Breast epithelium (tissue), 3 donors: ENCODE results near the gene SP2.

ENCODE experiments used
- POLR2A ChIP-seq: fragments of 450-650 bp; IDR thresholded peaks from one replicate; pipeline ENCODE4 v1.6.1; 2016; ENCODE audit warnings: antibody characterized with exemption, mild to moderate bottlenecking, moderate library complexity
- POLR2AphosphoS5 ChIP-seq, 3 donors: sonication (generic); formaldehyde crosslinking; IDR thresholded peaks; one replicate each; pipeline ENCODE4 v1.6.1; 2017; ENCODE audit warnings: antibody characterized with exemption in 3 of 3
- TF ChIP-seq, protein P1 (sequence below), 3 donors: fragments of 450-650 bp; IDR thresholded peaks; one replicate each; pipeline ENCODE4 v1.5.1; 2016 to 2017; ENCODE audit warnings: antibody characterized with exemption in 3 of 3, mild to moderate bottlenecking in 3 of 3, moderate library complexity in 3 of 3

DNA sequence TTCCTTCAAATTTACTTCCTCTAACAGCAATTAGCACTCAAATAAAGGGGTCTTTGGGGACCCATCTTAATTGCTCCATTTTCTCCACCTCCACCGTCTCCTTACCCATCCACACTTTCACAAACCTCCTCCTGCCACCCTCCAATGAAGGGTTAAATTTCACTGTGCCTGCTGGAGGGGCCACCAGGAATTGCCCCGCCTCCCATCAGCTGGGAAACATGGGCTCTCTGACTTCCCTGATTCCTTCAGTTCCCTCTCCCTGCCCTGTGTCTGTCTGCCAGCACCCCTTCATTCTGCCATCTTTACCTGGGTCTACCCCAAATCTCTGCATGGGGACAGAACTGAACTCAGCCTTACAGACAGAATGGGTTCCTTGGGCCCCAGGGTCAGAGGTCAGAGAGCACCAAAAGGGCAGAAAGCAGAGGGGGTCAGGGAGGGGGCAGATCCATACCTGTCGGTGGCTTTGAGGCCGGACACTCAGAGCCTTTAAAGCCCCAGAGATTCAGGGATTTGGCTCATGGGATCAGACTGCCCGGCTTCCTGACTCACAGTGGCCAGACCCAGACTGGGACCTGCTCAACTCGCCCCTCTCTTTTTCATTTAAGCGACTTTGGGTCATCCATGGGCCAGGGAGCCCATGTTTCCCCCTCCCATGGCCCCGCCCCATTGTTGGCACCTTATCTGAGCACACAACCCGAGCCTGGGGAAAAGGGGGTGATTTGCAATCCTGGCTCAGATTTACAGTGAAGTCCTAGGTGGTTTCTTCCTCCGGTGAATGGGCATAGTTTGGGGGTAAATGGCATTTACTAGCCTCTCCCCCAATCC, 17.6 kb upstream of the SP2 start:
- TF ChIP-seq, protein P1, sequence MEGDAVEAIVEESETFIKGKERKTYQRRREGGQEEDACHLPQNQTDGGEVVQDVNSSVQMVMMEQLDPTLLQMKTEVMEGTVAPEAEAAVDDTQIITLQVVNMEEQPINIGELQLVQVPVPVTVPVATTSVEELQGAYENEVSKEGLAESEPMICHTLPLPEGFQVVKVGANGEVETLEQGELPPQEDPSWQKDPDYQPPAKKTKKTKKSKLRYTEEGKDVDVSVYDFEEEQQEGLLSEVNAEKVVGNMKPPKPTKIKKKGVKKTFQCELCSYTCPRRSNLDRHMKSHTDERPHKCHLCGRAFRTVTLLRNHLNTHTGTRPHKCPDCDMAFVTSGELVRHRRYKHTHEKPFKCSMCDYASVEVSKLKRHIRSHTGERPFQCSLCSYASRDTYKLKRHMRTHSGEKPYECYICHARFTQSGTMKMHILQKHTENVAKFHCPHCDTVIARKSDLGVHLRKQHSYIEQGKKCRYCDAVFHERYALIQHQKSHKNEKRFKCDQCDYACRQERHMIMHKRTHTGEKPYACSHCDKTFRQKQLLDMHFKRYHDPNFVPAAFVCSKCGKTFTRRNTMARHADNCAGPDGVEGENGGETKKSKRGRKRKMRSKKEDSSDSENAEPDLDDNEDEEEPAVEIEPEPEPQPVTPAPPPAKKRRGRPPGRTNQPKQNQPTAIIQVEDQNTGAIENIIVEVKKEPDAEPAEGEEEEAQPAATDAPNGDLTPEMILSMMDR (IDR thresholded peaks at IDR 0.05), result no peak
- no peak for TF ChIP-seq POLR2A
- TF ChIP-seq POLR2AphosphoS5 (IDR thresholded peaks at IDR 0.05), result no peak
